DMS53 (cell line): ENCODE results near the gene DDX27.
"Not testable (repeated sequence)": the region's sequence is repeated elsewhere in the genome, so short reads cannot be mapped to it uniquely, and the experiment has no call there.

Source experiments
- DNase-seq: peaks from one replicate; lab custom pipeline; 2025; lab: John Stamatoyannopoulos, UW

Gene DDX27, protein sequence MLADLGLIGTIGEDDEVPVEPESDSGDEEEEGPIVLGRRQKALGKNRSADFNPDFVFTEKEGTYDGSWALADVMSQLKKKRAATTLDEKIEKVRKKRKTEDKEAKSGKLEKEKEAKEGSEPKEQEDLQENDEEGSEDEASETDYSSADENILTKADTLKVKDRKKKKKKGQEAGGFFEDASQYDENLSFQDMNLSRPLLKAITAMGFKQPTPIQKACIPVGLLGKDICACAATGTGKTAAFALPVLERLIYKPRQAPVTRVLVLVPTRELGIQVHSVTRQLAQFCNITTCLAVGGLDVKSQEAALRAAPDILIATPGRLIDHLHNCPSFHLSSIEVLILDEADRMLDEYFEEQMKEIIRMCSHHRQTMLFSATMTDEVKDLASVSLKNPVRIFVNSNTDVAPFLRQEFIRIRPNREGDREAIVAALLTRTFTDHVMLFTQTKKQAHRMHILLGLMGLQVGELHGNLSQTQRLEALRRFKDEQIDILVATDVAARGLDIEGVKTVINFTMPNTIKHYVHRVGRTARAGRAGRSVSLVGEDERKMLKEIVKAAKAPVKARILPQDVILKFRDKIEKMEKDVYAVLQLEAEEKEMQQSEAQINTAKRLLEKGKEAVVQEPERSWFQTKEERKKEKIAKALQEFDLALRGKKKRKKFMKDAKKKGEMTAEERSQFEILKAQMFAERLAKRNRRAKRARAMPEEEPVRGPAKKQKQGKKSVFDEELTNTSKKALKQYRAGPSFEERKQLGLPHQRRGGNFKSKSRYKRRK

GRCh38 chr20:49219091-49219923 is at the start of gene DDX27:
TSS of gene DDX27 (plus strand) at chr20:49219416. CDS start at chr20:49219449, 33 bp downstream.
- peak; percentile 99 for DNase-seq

GRCh38 chr20:49169547-49169946 is 49.7 kb upstream of the DDX27 start:
- no peak for DNase-seq

- DNase-seq, result no peak
Measured at GRCh38 chr20:49170714-49171113, 48.5 kb upstream of the DDX27 start.

DNA sequence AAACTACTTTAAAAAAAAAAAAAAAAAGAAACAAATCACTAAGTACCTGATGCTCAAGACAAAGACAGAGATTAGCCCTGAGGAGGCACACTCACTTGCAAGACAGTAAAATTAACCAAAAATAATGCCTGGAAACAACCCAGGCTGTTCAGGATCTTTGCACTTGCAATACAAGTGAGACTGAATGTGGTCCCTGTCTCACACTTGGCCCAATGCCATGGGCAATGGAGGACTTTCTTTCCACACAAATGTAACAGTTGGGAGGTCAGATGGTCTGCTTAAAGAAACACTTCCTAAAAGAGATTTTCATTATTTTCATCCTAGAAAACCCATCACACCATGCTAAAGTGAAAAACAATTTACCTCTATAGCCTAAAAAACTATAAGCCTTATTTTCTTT is 47.3 kb upstream of the DDX27 start:
- DNase-seq, result no peak

- no peak for DNase-seq
Measured at GRCh38 chr20:49172413-49172812, 46.8 kb upstream of the DDX27 start.

DNA sequence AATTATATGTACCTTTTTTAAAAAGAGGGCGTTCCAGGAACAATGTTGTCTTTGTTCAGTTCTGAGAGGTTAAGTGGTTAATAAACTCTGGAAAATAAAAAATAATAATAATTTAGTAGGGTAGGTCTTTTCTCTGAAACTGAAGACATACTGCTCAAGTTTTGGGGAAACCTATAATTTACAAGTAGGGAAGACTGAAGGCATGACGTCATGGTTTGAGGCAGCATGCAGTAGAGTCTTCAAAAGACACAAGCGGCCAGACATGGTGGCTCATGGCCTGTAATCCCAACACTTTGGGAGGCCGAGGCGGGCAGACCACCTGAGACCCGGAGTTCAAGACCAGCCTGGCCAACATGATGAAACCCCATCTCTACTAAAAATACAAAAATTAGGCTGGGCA is 45.0 kb upstream of the DDX27 start:
- no peak for DNase-seq

GRCh38 chr20:49179368-49180277 is 39.6 kb upstream of the DDX27 start:
- DNase-seq, result no peak

DNA sequence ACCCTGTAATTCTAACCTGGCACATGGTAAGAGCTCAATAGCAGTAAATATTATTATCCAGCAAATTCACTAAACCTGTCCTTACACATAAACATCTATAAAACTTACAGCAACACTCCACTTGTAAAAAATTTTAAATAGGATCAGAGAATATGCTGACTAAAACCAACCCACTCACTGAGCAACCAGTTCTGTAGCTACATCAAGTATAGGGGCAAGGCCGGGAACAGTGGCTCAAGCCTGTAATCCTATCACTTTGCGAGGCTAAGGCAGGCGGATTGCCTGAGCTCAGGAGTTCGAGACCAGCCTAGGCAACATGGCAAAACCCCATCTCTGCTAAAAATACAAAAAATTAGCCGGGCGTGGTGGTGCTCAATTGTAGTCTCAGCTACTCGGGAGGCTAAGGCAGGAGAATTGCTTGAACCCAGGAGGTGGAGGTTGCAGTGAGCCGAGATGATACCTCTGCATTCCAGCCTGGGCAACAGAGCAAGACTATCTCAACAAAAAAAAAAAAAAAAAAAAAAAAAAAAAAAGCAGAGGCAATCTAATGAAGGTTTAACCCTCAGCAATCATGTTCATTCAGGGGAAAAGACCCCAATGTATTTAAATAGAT is 37.8 kb upstream of the DDX27 start:
- no peak for DNase-seq

DNA sequence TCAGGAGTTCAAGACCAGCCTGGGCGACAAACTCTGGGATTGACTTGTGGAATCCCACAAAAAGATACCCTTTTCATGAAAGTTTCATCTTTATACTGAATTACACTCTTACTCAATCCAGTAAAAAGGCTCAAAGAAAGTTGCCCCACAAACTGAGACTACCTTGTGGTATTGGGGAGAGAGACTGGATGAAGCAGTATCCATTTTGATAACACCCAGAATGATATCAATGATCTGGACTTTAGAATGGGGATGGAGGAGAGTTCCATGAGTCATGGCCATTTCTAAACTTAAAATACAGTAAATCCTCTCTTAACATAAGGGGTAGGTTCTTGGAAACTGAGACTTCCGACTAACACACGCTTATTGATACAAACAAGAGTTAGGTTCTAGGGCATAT is 35.8 kb upstream of the DDX27 start:
- no peak for DNase-seq

- not testable (repeated sequence) for DNase-seq
Measured at GRCh38 chr20:49184084-49184501, 35.1 kb upstream of the DDX27 start.

GRCh38 chr20:49184691-49185070 is 34.5 kb upstream of the DDX27 start:
- no peak for DNase-seq

DNA sequence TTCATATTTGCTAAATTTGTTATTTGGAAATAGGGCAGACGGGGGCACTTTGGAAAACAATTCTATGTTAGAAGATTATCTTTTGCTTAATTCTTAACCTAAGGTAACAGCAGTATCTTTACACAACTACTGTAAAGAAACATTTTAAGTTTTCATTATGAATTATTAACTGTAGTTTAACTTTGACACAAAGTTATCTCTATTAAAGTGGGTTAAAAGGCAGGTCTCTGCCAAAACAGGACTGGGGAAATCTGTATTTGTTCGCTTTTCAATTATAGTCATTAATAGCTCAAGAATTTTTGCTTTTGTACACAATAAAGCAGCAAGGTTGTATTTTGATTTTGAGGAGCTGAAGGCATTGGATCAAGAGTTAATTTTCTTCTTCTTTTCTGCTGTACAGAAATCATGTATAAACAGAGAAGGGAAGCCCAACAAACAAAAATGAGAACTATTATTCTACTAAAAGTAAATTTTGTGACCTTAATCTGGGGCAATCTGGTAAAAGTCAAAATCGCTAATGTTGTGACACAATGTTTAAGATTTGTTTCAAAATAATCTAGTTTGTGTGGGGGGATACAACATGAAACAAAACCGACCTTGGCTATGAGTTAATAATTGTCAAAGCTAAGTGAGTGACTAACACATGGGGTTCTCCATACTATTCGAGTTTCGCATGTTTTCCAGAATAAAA is 34.0 kb upstream of the DDX27 start:
- no peak for DNase-seq

DNA sequence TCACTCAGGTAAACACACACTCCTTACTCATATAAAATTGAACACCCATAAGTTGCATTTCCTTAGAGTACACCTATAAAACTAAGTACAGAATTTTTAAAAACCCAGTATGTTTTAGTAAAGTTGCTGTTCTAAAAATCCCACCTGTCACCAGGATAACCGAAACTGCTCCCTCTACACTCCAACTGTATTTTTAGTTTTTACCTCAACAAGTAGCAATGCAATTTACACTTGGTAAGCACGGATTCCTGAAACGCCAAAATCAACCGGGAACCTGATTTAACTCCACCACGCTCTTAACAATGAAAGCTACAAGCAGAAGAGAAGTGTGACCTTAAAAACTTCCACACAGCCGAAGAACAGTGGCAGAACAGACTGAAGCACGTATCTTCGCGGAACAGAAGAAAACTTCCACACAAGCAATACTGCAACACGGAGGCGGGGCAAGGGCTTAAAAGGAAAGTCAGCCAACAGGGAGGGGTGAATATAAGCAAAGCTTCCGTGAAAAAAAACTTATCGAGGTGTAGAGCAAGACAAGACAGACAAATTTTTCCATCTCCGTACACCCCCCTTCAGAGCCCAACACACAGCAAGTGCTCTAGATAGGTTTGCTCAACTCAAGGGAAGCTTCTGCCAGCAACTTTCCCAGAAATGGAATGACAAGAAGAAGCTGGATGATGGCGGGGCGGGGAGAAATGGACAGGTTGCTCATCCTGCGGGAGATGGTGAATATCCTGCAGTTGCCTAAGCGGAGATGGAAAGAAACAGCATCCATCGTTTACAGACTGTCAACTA is 32.5 kb upstream of the DDX27 start:
- DNase-seq, result peak; percentile 60

- peak; percentile 56 for DNase-seq
Measured at GRCh38 chr20:49187330-49187850, 31.8 kb upstream of the DDX27 start.

DNA sequence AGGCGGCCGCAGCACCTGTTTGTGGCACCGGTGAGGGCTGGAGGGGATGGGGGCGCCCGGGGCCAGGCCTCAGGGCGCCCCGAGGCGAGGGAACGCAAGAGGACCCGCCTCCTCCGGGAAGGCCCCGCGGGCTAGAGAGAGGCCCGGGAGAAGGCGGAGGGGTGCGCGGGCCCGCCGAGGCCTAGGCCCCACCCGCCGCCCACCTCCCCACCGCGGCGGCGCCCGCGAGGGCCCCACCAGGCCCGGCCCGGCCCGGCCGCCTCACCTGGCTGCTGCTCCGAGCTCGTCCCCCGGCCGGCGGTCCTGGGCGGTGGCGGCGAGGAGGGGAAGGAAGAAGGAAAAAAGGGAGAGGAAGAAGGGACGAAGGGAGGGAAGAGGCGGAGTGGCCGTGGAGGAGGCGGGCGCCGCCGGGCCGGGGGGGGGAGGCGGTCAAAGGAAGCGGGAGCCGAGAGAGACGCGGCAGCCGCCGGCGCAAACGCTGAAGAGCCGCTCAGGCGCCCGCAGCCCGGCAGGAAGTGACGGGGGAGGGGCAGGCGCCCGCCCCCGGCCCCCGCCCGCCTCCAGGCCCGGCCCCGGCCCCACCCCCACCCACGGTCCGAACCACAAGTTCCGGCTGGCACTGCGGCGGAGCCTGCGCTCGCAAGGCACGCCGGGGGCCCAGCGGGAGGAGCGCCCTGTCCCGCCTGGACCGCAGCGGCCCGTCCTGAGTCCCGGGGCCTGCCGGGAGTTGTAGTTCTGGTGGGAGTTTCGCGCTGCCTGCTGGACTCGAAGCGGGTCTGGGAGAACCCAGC is 31.2 kb upstream of the DDX27 start, which contains the start of gene STAU1:
Gene STAU1 (minus strand): TSS at position 484 of the 791 bp plus-strand sequence. CDS start 22,133 bp downstream, outside the sequence.
- peak; percentile 98 for DNase-seq

GRCh38 chr20:49192944-49193518 is 26.2 kb upstream of the DDX27 start:
- not testable (repeated sequence) for DNase-seq

GRCh38 chr20:49199729-49200293 is 19.4 kb upstream of the DDX27 start:
- no peak for DNase-seq
